Stomach smooth muscle (tissue), 2 donors: ENCODE measurements around the gene TMEM45A.
"Not testable (repeated sequence)": the region's sequence is repeated elsewhere in the genome, so short reads cannot be mapped to it uniquely, and the experiment has no call there.

Experiments used
- H3K27ac ChIP-seq: one replicate; pipeline ENCODE4 v1.7.0; 2013; ENCODE audit warnings: mild to moderate bottlenecking, low read length, inconsistent platforms
- H3K27me3 ChIP-seq, 2 donors: one replicate each; pipeline ENCODE4 v1.7.0; 2013; ENCODE audit warnings: low read length in 2 of 2; ENCODE audit not compliant: insufficient read depth in 2 of 2, control insufficient read depth in 1 of 2
- H3K36me3 ChIP-seq, 2 donors: one replicate each; pipeline ENCODE4 v1.7.0; 2013; ENCODE audit warnings: low read length in 2 of 2; ENCODE audit not compliant: control insufficient read depth in 2 of 2, insufficient read depth in 2 of 2
- H3K4me1 ChIP-seq: one replicate; pipeline ENCODE4 v1.7.0; 2013; ENCODE audit warnings: low read length; ENCODE audit not compliant: control insufficient read depth, insufficient read depth
- H3K4me3 ChIP-seq, 2 donors: one replicate each; pipeline ENCODE4 v1.7.0; 2013; ENCODE audit warnings: low read length in 2 of 2
- H3K9ac ChIP-seq, 2 donors: one replicate each; pipeline ENCODE4 v1.7.0; 2013; ENCODE audit warnings: low read length in 2 of 2, mild to moderate bottlenecking in 1 of 2
- H3K9me3 ChIP-seq, 2 donors: one replicate each; pipeline ENCODE4 v1.7.0; 2013; ENCODE audit warnings: low read length in 2 of 2; ENCODE audit not compliant: control insufficient read depth in 2 of 2
- donor health status: healthy.
- donor health status: Pancreatic carcinoma.

TMEM45A gene

GRCh38 chr3:100532411-100532810, 40.0 kb downstream of the TMEM45A start:
- no peak overlapping the region for H3K4me3 ChIP-seq
- no peaks in the 10 kb centered on the region for H3K4me1 ChIP-seq
- H3K27ac ChIP-seq = no peak overlapping the region
- no peak overlapping the region for H3K9ac ChIP-seq
- no peaks in the 10 kb centered on the region for H3K9me3 ChIP-seq
- H3K36me3 ChIP-seq = no peaks in the 10 kb centered on the region
- no peaks in the 10 kb centered on the region for H3K27me3 ChIP-seq

DNA sequence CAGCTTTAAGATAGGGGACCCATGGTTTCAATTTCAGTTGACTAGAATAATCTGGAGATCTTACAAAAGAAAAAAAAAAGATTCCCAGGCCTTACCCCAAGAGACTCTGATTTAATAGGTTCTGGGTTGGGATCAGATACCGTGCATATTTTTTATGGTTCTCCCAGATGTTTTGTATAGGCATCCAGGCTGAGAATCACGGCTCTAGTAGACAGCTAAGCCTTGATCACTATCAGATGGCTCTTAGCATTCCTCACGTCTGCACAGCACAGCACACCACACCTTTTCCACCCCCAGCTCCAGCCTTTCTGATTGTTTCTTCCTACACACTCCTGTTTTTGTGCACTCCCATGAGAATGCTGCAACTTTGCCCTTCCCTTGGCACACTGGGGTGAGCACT, 40.8 kb downstream of the TMEM45A start:
- Histone ChIP-seq H3K36me3 (no peaks in the 10 kb centered on the region), H3K9ac (no peak overlapping the region), H3K4me3 (no peak overlapping the region), H3K4me1 (no peaks in the 10 kb centered on the region), H3K27me3 (no peaks in the 10 kb centered on the region), H3K27ac (no peak overlapping the region), H3K9me3 (no peaks in the 10 kb centered on the region)

DNA sequence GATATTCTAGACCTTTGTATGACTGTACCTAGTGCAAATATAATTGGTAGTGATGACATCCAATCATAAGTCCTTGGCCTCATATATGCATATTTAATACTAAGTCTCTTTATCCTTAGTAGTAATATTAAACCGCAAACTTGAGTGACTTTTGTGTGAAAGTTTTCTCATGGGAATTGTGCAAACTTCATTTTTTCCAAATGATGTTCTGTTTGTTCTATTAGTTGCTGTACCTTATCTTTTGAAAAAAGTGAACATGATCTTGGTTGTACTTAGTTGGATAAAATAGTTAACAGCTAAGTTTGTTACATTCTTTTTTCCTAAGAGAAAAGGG, 43.2 kb downstream of the TMEM45A start:
- Histone ChIP-seq H3K9me3 (no peaks in the 10 kb centered on the region), H3K27ac (no peak overlapping the region)

GRCh38 chr3:100536093-100536492, 43.7 kb downstream of the TMEM45A start:
- H3K4me3 ChIP-seq = no peak overlapping the region
- H3K4me1 ChIP-seq = no peaks in the 10 kb centered on the region
- H3K9me3 ChIP-seq = no peaks in the 10 kb centered on the region
- no peaks in the 10 kb centered on the region for H3K36me3 ChIP-seq
- H3K27me3 ChIP-seq = no peaks in the 10 kb centered on the region
- H3K27ac ChIP-seq = no peak overlapping the region
- H3K9ac ChIP-seq = no peak overlapping the region

More for the DNA sequence above, 43.2 kb downstream of the TMEM45A start:
- Histone ChIP-seq H3K27me3 (no peaks in the 10 kb centered on the region), H3K4me1 (no peaks in the 10 kb centered on the region), H3K36me3 (no peaks in the 10 kb centered on the region), H3K9ac (no peak overlapping the region), H3K4me3 (no peak overlapping the region)

GRCh38 chr3:100537646-100538338, 45.4 kb downstream of the TMEM45A start:
- Histone ChIP-seq H3K36me3 (no peaks in the 10 kb centered on the region), H3K9me3 (no peaks in the 10 kb centered on the region), H3K27ac (no peak overlapping the region), H3K9ac (no peak overlapping the region), H3K4me1 (no peaks in the 10 kb centered on the region), H3K4me3 (no peak overlapping the region), H3K27me3 (no peaks in the 10 kb centered on the region)

- no peaks in the 10 kb centered on the region for H3K9me3 ChIP-seq
- H3K27me3 ChIP-seq = no peaks in the 10 kb centered on the region
- H3K4me1 ChIP-seq = no peaks in the 10 kb centered on the region
- no peaks in the 10 kb centered on the region for H3K36me3 ChIP-seq
- H3K27ac ChIP-seq = no peak overlapping the region
- H3K9ac ChIP-seq = no peak overlapping the region
- H3K4me3 ChIP-seq = no peak overlapping the region
Measured at GRCh38 chr3:100538339-100538706, 45.9 kb downstream of the TMEM45A start.

- Histone ChIP-seq H3K27ac (no peak overlapping the region), H3K4me1 (no peaks in the 10 kb centered on the region)
Measured at GRCh38 chr3:100540791-100541334, 48.4 kb downstream of the TMEM45A start.

GRCh38 chr3:100541428-100541827, 49.0 kb downstream of the TMEM45A start:
- H3K4me3 ChIP-seq, H3K9me3 ChIP-seq, H3K27ac ChIP-seq, H3K27me3 ChIP-seq, H3K4me1 ChIP-seq, H3K9ac ChIP-seq, H3K36me3 ChIP-seq: not testable (repeated sequence)

More at GRCh38 chr3:100540791-100541334, 48.4 kb downstream of the TMEM45A start:
- H3K9me3 ChIP-seq = no peaks in the 10 kb centered on the region
- H3K27me3 ChIP-seq = no peaks in the 10 kb centered on the region
- no peak overlapping the region for H3K4me3 ChIP-seq
- no peaks in the 10 kb centered on the region for H3K36me3 ChIP-seq
- no peak overlapping the region for H3K9ac ChIP-seq

GRCh38 chr3:100545371-100545770, 53.0 kb downstream of the TMEM45A start:
- no peaks in the 10 kb centered on the region for H3K36me3 ChIP-seq
- no peak overlapping the region for H3K9ac ChIP-seq
- no peak overlapping the region for H3K27ac ChIP-seq
- no peak overlapping the region for H3K4me3 ChIP-seq
- H3K9me3 ChIP-seq = no peaks in the 10 kb centered on the region
- no peaks in the 10 kb centered on the region for H3K27me3 ChIP-seq
- no peaks in the 10 kb centered on the region for H3K4me1 ChIP-seq

- H3K27ac ChIP-seq = no peak overlapping the region
- no peaks in the 10 kb centered on the region for H3K4me1 ChIP-seq
- no peaks in the 10 kb centered on the region for H3K27me3 ChIP-seq
- no peak overlapping the region for H3K4me3 ChIP-seq
- no peaks in the 10 kb centered on the region for H3K36me3 ChIP-seq
- H3K9ac ChIP-seq = no peak overlapping the region
- H3K9me3 ChIP-seq = no peaks in the 10 kb centered on the region
Measured at GRCh38 chr3:100546020-100546744, 53.8 kb downstream of the TMEM45A start.

GRCh38 chr3:100548053-100548452, 55.6 kb downstream of the TMEM45A start:
- Histone ChIP-seq H3K9me3 (no peaks in the 10 kb centered on the region), H3K36me3 (no peaks in the 10 kb centered on the region), H3K4me1 (no peaks in the 10 kb centered on the region), H3K4me3 (no peak overlapping the region), H3K27ac (no peak overlapping the region), H3K9ac (no peak overlapping the region), H3K27me3 (no peaks in the 10 kb centered on the region)
